IPS-11a (cell line): ENCODE measurements around the gene ATG7.
"Not testable (repeated sequence)": the region's sequence is repeated elsewhere in the genome, so short reads cannot be mapped to it uniquely, and the experiment has no call there.

ENCODE experiments used
- H3K4me3 ChIP-seq: one replicate; pipeline ENCODE4 v1.5.1; 2013; ENCODE audit warnings: low read depth, low read length, control low read depth

Gene ATG7

GRCh38 chr3:11385891-11386290 lies 113.7 kb downstream of the ATG7 start:
- H3K4me3 ChIP-seq: no peak overlapping the region

- no peak overlapping the region for H3K4me3 ChIP-seq
These were observed 114.4 kb downstream of the ATG7 start for GRCh38 chr3:11386465-11387113.

GRCh38 chr3:11389386-11390268 lies 117.4 kb downstream of the ATG7 start:
- no peak overlapping the region for H3K4me3 ChIP-seq

GRCh38 chr3:11390411-11391131 lies 118.4 kb downstream of the ATG7 start:
- H3K4me3 ChIP-seq: no peak overlapping the region

GRCh38 chr3:11391174-11391879 lies 119.1 kb downstream of the ATG7 start:
- H3K4me3 ChIP-seq: no peak overlapping the region

- H3K4me3 ChIP-seq: no peak overlapping the region
These were observed 120.0 kb downstream of the ATG7 start for GRCh38 chr3:11392014-11392859.

GRCh38 chr3:11392860-11393114 lies 120.6 kb downstream of the ATG7 start:
- no peak overlapping the region for H3K4me3 ChIP-seq

- no peak overlapping the region for H3K4me3 ChIP-seq
These were observed 121.2 kb downstream of the ATG7 start for GRCh38 chr3:11393401-11393800.

GRCh38 chr3:11394392-11394791 lies 122.2 kb downstream of the ATG7 start:
- H3K4me3 ChIP-seq: no peak overlapping the region

- no peak overlapping the region for H3K4me3 ChIP-seq
These were observed 128.0 kb downstream of the ATG7 start for GRCh38 chr3:11400213-11400612.

GRCh38 chr3:11401434-11401833 lies 129.2 kb downstream of the ATG7 start:
- H3K4me3 ChIP-seq: no peak overlapping the region

- H3K4me3 ChIP-seq: no peak overlapping the region
These were observed 133.1 kb downstream of the ATG7 start for GRCh38 chr3:11405323-11405722.

GRCh38 chr3:11407644-11408043 lies 135.4 kb downstream of the ATG7 start:
- no peak overlapping the region for H3K4me3 ChIP-seq

- H3K4me3 ChIP-seq: not testable (repeated sequence)
These were observed 136.2 kb downstream of the ATG7 start for GRCh38 chr3:11408324-11408859.

- no peak overlapping the region for H3K4me3 ChIP-seq
These were observed 138.4 kb downstream of the ATG7 start for GRCh38 chr3:11410564-11410963.

- H3K4me3 ChIP-seq: no peak overlapping the region
These were observed 139.8 kb downstream of the ATG7 start for GRCh38 chr3:11411956-11412355.

GRCh38 chr3:11413071-11413470 lies 140.9 kb downstream of the ATG7 start:
- no peak overlapping the region for H3K4me3 ChIP-seq

GRCh38 chr3:11415099-11415498 lies 142.9 kb downstream of the ATG7 start:
- H3K4me3 ChIP-seq: no peak overlapping the region

GRCh38 chr3:11420066-11420465 lies 147.9 kb downstream of the ATG7 start:
- H3K4me3 ChIP-seq: no peak overlapping the region

GRCh38 chr3:11422291-11422690 lies 150.1 kb downstream of the ATG7 start:
- H3K4me3 ChIP-seq: no peak overlapping the region
